SK-N-SH treated with all-trans-retinoic acid at 6 μM for 48 hours (cell line): ENCODE results near the gene TSPAN3.

Experiments used
- PPARA ChIP-seq: fragments of 250-450 bp; sonication (Bioruptor Pico); IDR thresholded peaks from 2 replicates; pipeline ENCODE4 v1.5.0; 2020; ENCODE audit warnings: mild to moderate bottlenecking, borderline replicate concordance
- SNAI2 ChIP-seq: fragments of 250-450 bp; sonication (Bioruptor Pico); IDR thresholded peaks from 2 replicates; pipeline ENCODE4 v1.5.0; 2020; ENCODE audit warnings: mild to moderate bottlenecking, moderate library complexity

DNA sequence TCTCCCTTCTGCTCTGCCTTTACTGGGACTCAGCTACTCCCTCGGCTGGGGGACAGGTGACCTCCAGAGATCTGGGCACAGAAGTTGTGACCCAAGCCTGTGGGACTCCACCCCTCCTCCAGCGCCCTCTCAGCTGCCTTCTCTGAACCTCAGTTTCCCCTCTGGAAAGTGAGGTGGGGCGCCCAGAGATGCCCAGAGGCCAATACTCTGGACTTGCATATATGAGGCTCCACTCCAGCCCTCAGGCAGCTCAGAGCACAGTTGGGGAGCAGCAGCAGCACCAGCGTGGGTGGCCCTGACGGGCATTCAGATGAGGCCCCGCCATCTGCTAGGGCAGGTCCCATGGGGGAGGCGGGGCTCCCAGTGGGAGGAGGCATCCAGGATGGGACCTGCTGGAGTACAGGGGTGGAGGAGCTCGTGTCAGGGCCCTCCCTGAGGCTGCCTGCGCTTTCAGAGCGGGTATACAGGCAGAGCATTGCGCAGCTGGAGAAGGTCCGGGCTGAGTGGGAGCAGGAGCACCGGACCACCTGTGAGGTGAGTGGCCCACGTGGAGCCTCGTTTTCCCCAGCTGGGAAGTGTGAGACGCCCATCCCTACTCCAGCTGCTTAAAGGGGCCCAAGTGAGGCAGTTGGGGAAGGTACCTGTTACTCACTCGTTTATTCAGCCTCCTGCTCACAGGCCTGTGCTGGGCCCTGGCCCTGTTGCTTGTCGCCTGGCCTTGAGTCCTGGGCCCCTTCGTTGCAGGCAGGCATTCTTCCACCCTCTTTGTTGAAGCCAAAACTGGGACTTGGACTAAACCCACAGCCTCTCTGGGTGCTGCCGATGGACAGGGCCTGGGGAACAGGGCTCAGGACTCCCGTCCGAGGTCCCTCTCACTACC is 40.6 kb downstream of the TSPAN3 start:
- no peak for TF ChIP-seq PPARA (CRISPR knock-in tag)
- no peak for TF ChIP-seq SNAI2 (CRISPR knock-in tag)
